ENCODE data around the gene COL24A1. TPM values are rescaled to one million over a fixed set of nuclear protein-coding genes. Genes with fewer than 3 reads are reported as not detected.

COL24A1 gene
- total RNA-seq, 6 donors from 2014 or later: 0.30 to 2.1 (median 0.68) TPM

DNA sequence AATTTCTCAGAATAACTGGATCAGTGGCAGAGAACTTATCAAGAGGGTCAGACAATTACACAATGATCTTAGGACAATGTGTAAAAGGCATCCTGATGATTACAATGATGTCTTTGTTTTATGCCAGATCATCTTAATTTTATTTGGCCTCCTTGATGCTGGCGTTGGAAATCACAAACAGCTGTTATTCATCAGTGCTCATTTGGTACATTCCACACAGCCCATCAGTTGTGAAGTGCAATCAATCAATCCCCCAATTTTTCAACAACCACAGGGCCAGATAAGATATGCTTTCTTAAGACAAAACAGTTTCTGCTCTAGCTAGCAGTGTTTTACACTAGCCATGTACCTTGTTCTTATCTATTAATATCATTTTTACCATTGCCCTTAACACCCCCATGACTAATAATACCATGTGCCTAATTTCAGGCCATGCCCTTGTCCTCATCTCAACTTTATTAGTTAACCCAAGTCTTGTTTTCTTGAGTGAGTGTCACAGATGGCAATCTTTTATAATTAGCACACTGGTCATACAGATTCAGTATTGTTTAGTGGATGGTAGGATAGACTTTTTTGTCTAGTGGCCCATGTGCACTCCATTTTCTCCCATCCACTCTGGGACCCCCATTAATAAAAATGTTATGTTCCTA lies 40.8 kb upstream of the COL24A1 start:
- WGBS, 2 donors: 47 to 52% methylated on average over 1 of the region's 1 CpG
- no peaks in the 10 kb centered on the region for H3K4me1 ChIP-seq
- ATAC-seq (ENCODE audit: low FRiP score in 2 of 2): no peak
- no peaks in the 10 kb centered on the region for H3K9me3 ChIP-seq
- no peaks in the 10 kb centered on the region for H3K27me3 ChIP-seq
- H3K36me3 ChIP-seq: no peaks in the 10 kb centered on the region
- TF ChIP-seq, protein P1, sequence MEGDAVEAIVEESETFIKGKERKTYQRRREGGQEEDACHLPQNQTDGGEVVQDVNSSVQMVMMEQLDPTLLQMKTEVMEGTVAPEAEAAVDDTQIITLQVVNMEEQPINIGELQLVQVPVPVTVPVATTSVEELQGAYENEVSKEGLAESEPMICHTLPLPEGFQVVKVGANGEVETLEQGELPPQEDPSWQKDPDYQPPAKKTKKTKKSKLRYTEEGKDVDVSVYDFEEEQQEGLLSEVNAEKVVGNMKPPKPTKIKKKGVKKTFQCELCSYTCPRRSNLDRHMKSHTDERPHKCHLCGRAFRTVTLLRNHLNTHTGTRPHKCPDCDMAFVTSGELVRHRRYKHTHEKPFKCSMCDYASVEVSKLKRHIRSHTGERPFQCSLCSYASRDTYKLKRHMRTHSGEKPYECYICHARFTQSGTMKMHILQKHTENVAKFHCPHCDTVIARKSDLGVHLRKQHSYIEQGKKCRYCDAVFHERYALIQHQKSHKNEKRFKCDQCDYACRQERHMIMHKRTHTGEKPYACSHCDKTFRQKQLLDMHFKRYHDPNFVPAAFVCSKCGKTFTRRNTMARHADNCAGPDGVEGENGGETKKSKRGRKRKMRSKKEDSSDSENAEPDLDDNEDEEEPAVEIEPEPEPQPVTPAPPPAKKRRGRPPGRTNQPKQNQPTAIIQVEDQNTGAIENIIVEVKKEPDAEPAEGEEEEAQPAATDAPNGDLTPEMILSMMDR (IDR thresholded peaks at IDR 0.05): no peak
- TF ChIP-seq POLR2A (IDR thresholded peaks at IDR 0.05): no peak
- TF ChIP-seq POLR2AphosphoS5 (IDR thresholded peaks at IDR 0.05): no peak
- no peak for TF ChIP-seq EP300 (IDR thresholded peaks at IDR 0.05)
- no peak for DNase-seq
- no peak overlapping the region for H3K27ac ChIP-seq
- H3K4me3 ChIP-seq: no peak overlapping the region

- H3K9me3 ChIP-seq: no peaks in the 10 kb centered on the region
- no peaks in the 10 kb centered on the region for H3K4me1 ChIP-seq
- H3K4me3 ChIP-seq: no peak overlapping the region
- no peaks in the 10 kb centered on the region for H3K27me3 ChIP-seq
- ATAC-seq (ENCODE audit: low FRiP score in 2 of 2) (no peak), DNase-seq (no peak)
- H3K36me3 ChIP-seq: no peaks in the 10 kb centered on the region
- no peak overlapping the region for H3K27ac ChIP-seq
- TF ChIP-seq EP300 (IDR thresholded peaks at IDR 0.05): no peak
- no peak for TF ChIP-seq POLR2A (IDR thresholded peaks at IDR 0.05)
- 68 to 72% methylated on average over 2 of the region's 2 CpGs for WGBS, 2 donors
Measured at GRCh38 chr1:86195281-86195680, 38.7 kb upstream of the COL24A1 start.

- no peaks in the 10 kb centered on the region for H3K36me3 ChIP-seq
- no peaks in the 10 kb centered on the region for H3K9me3 ChIP-seq
- no peak for ATAC-seq (ENCODE audit: low FRiP score in 2 of 2)
- TF ChIP-seq, protein P1 (IDR thresholded peaks at IDR 0.05): no peak
- no peak for TF ChIP-seq EP300 (IDR thresholded peaks at IDR 0.05)
- TF ChIP-seq POLR2A (IDR thresholded peaks at IDR 0.05): no peak
- TF ChIP-seq POLR2AphosphoS5 (IDR thresholded peaks at IDR 0.05): no peak
- DNase-seq: no peak
- H3K4me3 ChIP-seq: no peak overlapping the region
- H3K27me3 ChIP-seq: no peaks in the 10 kb centered on the region
- 68 to 83% methylated on average over 4 of the region's 4 CpGs for WGBS, 2 donors
- no peak overlapping the region for H3K27ac ChIP-seq
- H3K4me1 ChIP-seq: no peaks in the 10 kb centered on the region
Measured at GRCh38 chr1:86194491-86195034, 38.0 kb upstream of the COL24A1 start.

DNA sequence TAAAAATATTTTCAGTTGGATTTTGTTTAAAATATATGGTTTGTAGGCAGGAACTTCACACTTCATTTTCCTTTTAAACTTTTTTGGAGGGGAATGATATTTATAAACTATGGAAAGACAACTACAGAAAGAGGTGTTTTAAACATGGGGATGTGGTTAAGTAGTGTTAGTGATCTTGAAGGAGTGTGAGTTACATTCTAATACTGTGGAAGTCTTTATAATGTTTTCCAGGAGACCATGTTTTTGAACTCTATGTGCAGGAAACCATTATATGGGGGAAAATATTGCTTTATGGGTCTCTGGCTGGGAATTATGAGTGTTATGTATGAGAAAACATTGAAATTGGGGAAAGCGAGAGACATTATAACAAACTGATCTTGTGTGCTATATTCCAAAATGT lies 35.8 kb upstream of the COL24A1 start:
- no peak for ATAC-seq (ENCODE audit: low FRiP score in 2 of 2)

DNA sequence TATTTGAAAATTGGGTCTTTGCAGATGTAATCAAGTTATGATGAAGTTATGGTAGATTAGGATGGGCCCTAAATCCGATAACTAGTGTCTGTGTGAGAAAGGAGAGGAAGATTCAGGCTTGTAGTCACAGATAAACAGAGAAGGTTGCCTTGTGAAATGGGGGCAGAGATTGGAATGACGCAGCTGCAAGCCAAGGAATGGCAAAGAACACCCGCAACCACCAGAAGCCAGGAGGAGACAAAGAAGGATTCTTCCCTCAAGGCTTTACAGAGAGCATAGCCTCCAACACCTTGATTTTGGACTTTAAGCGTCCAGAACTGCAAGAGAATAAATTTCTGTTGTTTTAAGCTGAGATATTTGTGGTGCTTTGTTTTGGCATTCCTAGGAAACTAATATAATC lies 35.4 kb upstream of the COL24A1 start:
- TF ChIP-seq EP300 (IDR thresholded peaks at IDR 0.05) (no peak), POLR2A (IDR thresholded peaks at IDR 0.05) (no peak), POLR2AphosphoS5 (IDR thresholded peaks at IDR 0.05) (no peak)
- TF ChIP-seq, protein P1 (IDR thresholded peaks at IDR 0.05): no peak
- ATAC-seq (ENCODE audit: low FRiP score in 2 of 2): no peak
- WGBS, 2 donors: 76% methylated on average over 4 of the region's 4 CpGs
- no peak overlapping the region for H3K4me3 ChIP-seq
- H3K27me3 ChIP-seq: no peaks in the 10 kb centered on the region
- no peak overlapping the region for H3K27ac ChIP-seq
- H3K36me3 ChIP-seq: no peaks in the 10 kb centered on the region
- DNase-seq: no peak
- H3K9me3 ChIP-seq: no peaks in the 10 kb centered on the region
- no peaks in the 10 kb centered on the region for H3K4me1 ChIP-seq

More for the DNA sequence above, 35.8 kb upstream of the COL24A1 start:
- TF ChIP-seq POLR2AphosphoS5 (IDR thresholded peaks at IDR 0.05) (no peak), POLR2A (IDR thresholded peaks at IDR 0.05) (no peak), EP300 (IDR thresholded peaks at IDR 0.05) (no peak)
- TF ChIP-seq, protein P1 (IDR thresholded peaks at IDR 0.05): no peak
- H3K4me1 ChIP-seq: no peaks in the 10 kb centered on the region
- no peak overlapping the region for H3K27ac ChIP-seq
- no peak overlapping the region for H3K4me3 ChIP-seq
- H3K9me3 ChIP-seq: no peaks in the 10 kb centered on the region
- no peak for DNase-seq
- 68 to 88% methylated on average over 1 of the region's 1 CpG for WGBS, 2 donors
- no peaks in the 10 kb centered on the region for H3K36me3 ChIP-seq
- H3K27me3 ChIP-seq: no peaks in the 10 kb centered on the region

All from upper lobe of left lung (tissue), 6 donors.